H1 (cell line): ENCODE data around the gene LRP3. TPM values are rescaled to one million over a fixed set of nuclear protein-coding genes. Genes with fewer than 3 reads are reported as not detected.

ENCODE experiments used
- CTCF ChIP-seq, 3 experiments: IDR thresholded peaks; 1 replicate in 2 of 3; 2 replicates in 1 of 3; pipeline versions ENCODE4 v1.5.1 to v1.6.1; 2011; ENCODE audit warnings: low read length in 3 of 3, mild to moderate bottlenecking in 3 of 3, inconsistent platforms in 2 of 3, low read depth in 1 of 3, moderate library complexity in 1 of 3; ENCODE audit not compliant: insufficient read depth in 1 of 3; ENCODE audit errors: control extremely low read depth in 1 of 3
- RBBP5 ChIP-seq: IDR thresholded peaks from 2 replicates; pipeline ENCODE4 v1.7.1; 2012; ENCODE audit warnings: low read depth, mild to moderate bottlenecking, inconsistent platforms, low read length, moderate library complexity, borderline replicate concordance
- SIN3A ChIP-seq, 2 experiments: IDR thresholded peaks in 1 of 2; conservative IDR thresholded peaks in 1 of 2; 2 replicates each; pipeline ENCODE4 v1.6.1; 2011 to 2012; ENCODE audit warnings: low read length in 2 of 2, improper control_type of control experiment in 1 of 2, low read depth in 1 of 2, mild to moderate bottlenecking in 1 of 2
- TCF12 ChIP-seq: IDR thresholded peaks from 2 replicates; pipeline ENCODE4 v1.6.1; 2011; ENCODE audit warnings: low read depth, mild to moderate bottlenecking, low read length
- polyA plus RNA-seq, 7 experiments: library from polyadenylated mRNA; depleted of rRNA in 3 of 7; stranded (reverse) in 5 of 7; unstranded in 2 of 7; fragments of >200 nt in 5 of 7; fragments of 200-250 nt in 2 of 7; gene quantifications; 1 replicate in 5 of 7; 2 replicates in 1 of 7; 4 replicates in 1 of 7; pipeline versions ENCODE4 v1.2.1 to v1.2.3, GENCODE V29; 2011 to 2013; ENCODE audit warnings: missing spikeins in 2 of 7, mixed read lengths in 2 of 7
- total RNA-seq: library from RNA; stranded (reverse); fragmentation: NEBNext Ultra II Directional; extraction: Animal tissue kit (Norgen Biotek cat#: 25700); gene quantifications from 2 replicates; pipeline ENCODE4 v1.2.1, GENCODE V29; 2021

Gene LRP3
- total and polyA plus RNA-seq, 2 of the 8 experiments (the other 6 are each of a cell fraction or from before 2014, with no cell fraction given): 30.3 to 33.7 TPM

GRCh38 chr19:33252418-33252962 lies 58.4 kb downstream of the LRP3 start (continued):
- TF ChIP-seq TCF12: no peak
- no peak for TF ChIP-seq RBBP5
- TF ChIP-seq CTCF (IDR thresholded peaks at IDR 0.05; ENCODE audit: control extremely low read depth in 1 of 3, insufficient read depth in 1 of 3, low read depth in 1 of 3, low read length in 3 of 3): no peak
- TF ChIP-seq SIN3A (conservative IDR thresholded peaks at IDR 0.05 in 1 of 2, IDR thresholded peaks at IDR 0.05 in 1 of 2; ENCODE audit: low read depth in 1 of 2, low read length in 2 of 2): no peak
